Lung (tissue), 12 donors: ENCODE measurements around the gene EIF6. TPM values are rescaled to one million over a fixed set of nuclear protein-coding genes. Genes with fewer than 3 reads are reported as not detected.

ENCODE experiments used
- ATAC-seq: fragments of 200-7000 bp; cut with Tn5 transposase; one replicate; pipeline ENCODE4 v1.9.1; 2020; ENCODE audit warnings: moderate number of reproducible peaks; ENCODE audit not compliant: insufficient read depth, low FRiP score
- DNase-seq, 3 donors: peaks; one replicate each; pipeline ENCODE4 v3.0.0-alpha.2; 2013 to 2017
- H3K27ac ChIP-seq, 2 donors: one replicate each; pipeline ENCODE4 v1.5.1; 2013; ENCODE audit warnings: mild to moderate bottlenecking in 2 of 2, moderate library complexity in 2 of 2, control low read depth in 1 of 2, inconsistent platforms in 1 of 2, low read depth in 1 of 2, low read length in 1 of 2
- H3K27me3 ChIP-seq, 3 donors: one replicate each; pipeline ENCODE4 v1.5.1; 2013; ENCODE audit warnings: low read length in 2 of 3; ENCODE audit not compliant: control insufficient read depth in 3 of 3, insufficient read depth in 3 of 3
- H3K36me3 ChIP-seq, 4 donors: one replicate each; pipeline ENCODE4 v1.5.1; 2013; ENCODE audit warnings: low read length in 4 of 4, mild to moderate bottlenecking in 1 of 4, moderate library complexity in 1 of 4; ENCODE audit not compliant: control insufficient read depth in 4 of 4, insufficient read depth in 4 of 4
- H3K4me1 ChIP-seq, 5 donors: one replicate each; pipeline ENCODE4 v1.5.1; 2013; ENCODE audit warnings: low read length in 5 of 5, mild to moderate bottlenecking in 2 of 5, moderate library complexity in 1 of 5; ENCODE audit not compliant: control insufficient read depth in 5 of 5, insufficient read depth in 5 of 5
- H3K4me3 ChIP-seq: one replicate; pipeline ENCODE4 v1.5.1; 2013; ENCODE audit warnings: mild to moderate bottlenecking, control low read depth, moderate library complexity
- H3K9ac ChIP-seq, 2 donors: one replicate each; pipeline ENCODE4 v1.5.1; 2013; ENCODE audit warnings: low read length in 2 of 2, control low read depth in 1 of 2; ENCODE audit not compliant: insufficient read depth in 1 of 2
- H3K9me3 ChIP-seq, 4 donors: one replicate each; pipeline ENCODE4 v1.5.1; 2013; ENCODE audit warnings: low read length in 3 of 4, mild to moderate bottlenecking in 1 of 4, moderate library complexity in 1 of 4; ENCODE audit not compliant: control insufficient read depth in 4 of 4, insufficient read depth in 3 of 4
- CTCF ChIP-seq: IDR thresholded peaks from 2 replicates; pipeline ENCODE4 v1.5.1; 2012; ENCODE audit warnings: mild to moderate bottlenecking; ENCODE audit errors: control extremely low read depth, extremely low read depth
- WGBS, 2 donors: extraction: QIAGEN DNeasy Blood & Tissue Kit; methylation state at CpG; one replicate each; pipeline ENCODE4 v1.1.7; 2013; 5-methylcytosine and 5-hydroxymethylcytosine counted together
- polyA plus RNA-seq, 2 donors: library from polyadenylated mRNA; stranded (reverse); fragments of 200-250 nt; gene quantifications; one replicate each; pipeline ENCODE4 v1.2.1, GENCODE V29; 2013
- total RNA-seq, 2 donors: library from RNA; depleted of rRNA in 1 of 2; stranded (reverse); fragments of >200 nt in 1 of 2; gene quantifications; one replicate each; pipeline ENCODE4 v1.2.1, GENCODE V29; 2014 to 2021
- donor health status: control.
- donor health status: control.
- donor health status: Bipolar disorder and iron deficiency.
- donor health status: healthy.
- donor health status: DM: yes; HTN: yes; CAD: no.

EIF6 gene
- total and polyA plus RNA-seq, 4 donors = 47.8 to 191 (median 118) TPM

GRCh38 chr20:35295674-35296073, 11.1 kb upstream of the EIF6 start:
- TF ChIP-seq CTCF = no peak
- no peak for DNase-seq

GRCh38 chr20:35295058-35295457, 10.5 kb upstream of the EIF6 start:
- H3K27me3 ChIP-seq = peaks cover 0 to 3% (median 2%) of the 10 kb centered on the region in 3 donors
- H3K4me3 ChIP-seq = no peak overlapping the region
- no peak for DNase-seq
- H3K4me1 ChIP-seq = peaks cover 0 to 6% (median 0%) of the 10 kb centered on the region in 5 donors
- TF ChIP-seq CTCF = no peak
- WGBS, 2 donors = 66 to 70% methylated on average over 8 of the region's 8 CpGs
- H3K27ac ChIP-seq = no peak overlapping the region
- no peak for ATAC-seq
- H3K9ac ChIP-seq = no peak overlapping the region
- no peaks in the 10 kb centered on the region for H3K9me3 ChIP-seq
- no peaks in the 10 kb centered on the region for H3K36me3 ChIP-seq

More at GRCh38 chr20:35295674-35296073, 11.1 kb upstream of the EIF6 start:
- no peaks in the 10 kb centered on the region for H3K36me3 ChIP-seq
- no peak overlapping the region for H3K27ac ChIP-seq
- no peak overlapping the region for H3K9ac ChIP-seq
- H3K4me3 ChIP-seq = no peak overlapping the region
- H3K27me3 ChIP-seq = peaks cover 0 to 3% (median 2%) of the 10 kb centered on the region in 3 donors
- ATAC-seq = no peak
- H3K4me1 ChIP-seq = peaks cover 0 to 6% (median 0%) of the 10 kb centered on the region in 5 donors
- WGBS, 2 donors = 76 to 82% methylated on average over 8 of the region's 8 CpGs
- H3K9me3 ChIP-seq = no peaks in the 10 kb centered on the region

GRCh38 chr20:35294293-35294685, 9.7 kb upstream of the EIF6 start:
- TF ChIP-seq CTCF = no peak
- Histone ChIP-seq H3K9me3 (no peaks in the 10 kb centered on the region), H3K36me3 (no peaks in the 10 kb centered on the region), H3K27me3 (peaks cover 0 to 3% (median 2%) of the 10 kb centered on the region in 3 donors), H3K4me1 (peaks cover 0 to 6% (median 0%) of the 10 kb centered on the region in 5 donors), H3K4me3 (no peak overlapping the region), H3K27ac (no peak overlapping the region), H3K9ac (no peak overlapping the region)
- no peak for ATAC-seq
- no peak for DNase-seq
- WGBS, 2 donors = 46 to 77% methylated on average over 5 of the region's 5 CpGs
